GM18858 (cell line): ENCODE data around the gene CKS2.
A peak's percentile ranks its signal among the peaks of the same experiment; 100 is the strongest.
"Not testable (repeated sequence)": the region's sequence is repeated elsewhere in the genome, so short reads cannot be mapped to it uniquely, and the experiment has no call there.

Source experiments
- ATAC-seq: cut with Tn5 transposase; IDR thresholded peaks from one replicate; pipeline ENCODE4 v1.9.1; 2021; ENCODE audit not compliant: unreplicated experiment

Gene CKS2

DNA sequence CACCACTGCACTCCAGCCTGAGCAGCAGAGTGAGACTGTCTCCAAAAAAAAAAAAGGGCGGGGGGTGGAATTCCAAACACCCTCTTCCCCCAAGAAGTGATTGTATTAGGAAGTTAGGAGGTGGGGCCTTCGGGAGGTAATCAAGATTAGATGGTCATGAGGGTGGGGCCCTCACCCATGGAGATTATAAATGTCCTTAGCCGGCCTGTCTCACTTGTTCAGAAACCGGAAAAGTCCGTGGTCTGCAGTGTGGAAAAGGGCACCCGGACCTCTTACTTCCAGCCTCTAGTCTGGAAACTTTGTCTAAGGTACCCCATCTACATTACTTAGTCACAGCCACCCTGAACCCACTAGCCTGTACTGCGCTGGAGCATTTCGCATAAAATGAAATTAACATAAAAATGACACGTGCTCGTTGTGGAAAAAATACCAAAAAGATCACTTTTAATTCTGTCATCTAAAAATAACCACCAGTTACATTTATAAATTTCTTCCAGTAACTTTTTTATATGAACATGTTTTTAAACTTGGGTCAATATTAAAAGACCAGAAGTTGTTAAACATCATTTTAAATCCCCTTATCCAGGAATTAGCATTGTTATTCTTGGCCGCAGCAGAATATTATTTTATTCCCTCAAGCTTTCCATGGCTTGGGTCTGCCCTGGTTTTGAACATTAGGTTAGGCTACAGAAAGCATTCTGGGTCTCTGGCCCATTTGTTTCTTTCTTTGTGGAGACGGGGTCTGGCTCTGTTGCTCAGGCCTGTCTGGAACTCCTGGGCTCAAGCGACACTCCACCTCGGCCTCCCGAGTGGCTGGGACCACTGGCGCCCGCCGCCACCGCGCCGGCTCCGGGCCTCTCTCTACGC, 1.2 kb upstream of the CKS2 start:
- ATAC-seq: no peak

DNA sequence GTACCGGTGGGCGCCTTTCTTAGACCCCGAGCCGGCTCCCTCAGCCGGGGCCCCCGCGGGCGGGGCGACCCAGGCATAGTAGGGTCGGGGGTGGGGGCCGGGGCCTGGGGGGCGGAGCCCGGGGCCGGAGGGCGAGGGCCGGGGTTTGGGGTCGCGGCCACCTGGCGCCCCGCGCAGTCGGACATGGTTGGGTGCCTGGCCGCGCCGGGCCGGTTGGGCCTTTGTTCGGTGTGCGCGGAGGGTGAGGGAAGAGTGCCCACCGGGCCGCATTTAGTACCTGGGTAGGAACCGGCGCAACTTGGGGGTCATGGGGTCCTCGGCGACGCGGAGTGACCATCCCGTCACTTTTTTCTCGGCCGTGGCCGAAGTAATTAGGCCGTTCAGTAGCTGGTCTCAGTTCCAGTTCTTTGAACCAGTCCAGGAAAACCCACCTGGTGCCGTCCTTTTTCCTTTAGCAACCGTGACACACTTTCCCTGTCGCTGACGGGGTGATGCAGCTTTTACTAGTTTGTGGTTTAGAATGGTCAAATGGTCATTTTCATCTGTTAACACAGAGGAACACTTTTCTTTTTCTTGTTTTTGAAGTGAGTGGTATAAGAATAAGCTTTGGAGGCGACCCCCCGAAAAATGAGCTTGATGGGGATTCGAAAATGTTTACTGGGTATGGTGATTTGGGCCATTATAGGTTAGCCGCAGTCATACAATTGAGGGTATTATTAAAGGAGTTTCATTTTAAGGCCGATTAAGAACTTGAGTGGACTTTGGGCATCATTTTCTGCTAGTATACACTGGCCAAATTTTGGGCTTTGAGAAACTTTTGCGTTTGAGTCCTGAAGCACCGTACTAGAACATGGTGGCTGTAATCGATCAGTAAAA, 589 bp downstream of the CKS2 start:
- no peak for ATAC-seq

DNA sequence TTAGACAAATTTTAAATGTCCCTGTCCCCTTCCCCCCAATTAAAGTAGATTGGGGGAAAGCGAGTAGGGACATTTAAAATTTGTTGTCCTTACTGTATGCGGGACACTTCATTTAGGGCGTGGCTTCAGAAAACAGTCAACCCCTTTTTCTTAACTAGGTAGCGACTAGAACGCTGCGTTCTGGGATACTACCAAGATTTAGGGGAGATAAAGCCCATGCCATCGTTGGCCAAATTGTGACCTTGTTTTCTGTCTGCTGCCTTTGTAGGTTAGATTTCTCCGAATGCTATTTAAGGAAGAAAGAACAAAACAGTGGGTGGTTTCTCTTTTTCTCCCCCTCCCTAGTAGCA, 1.2 kb downstream of the CKS2 start:
- ATAC-seq: no peak

DNA sequence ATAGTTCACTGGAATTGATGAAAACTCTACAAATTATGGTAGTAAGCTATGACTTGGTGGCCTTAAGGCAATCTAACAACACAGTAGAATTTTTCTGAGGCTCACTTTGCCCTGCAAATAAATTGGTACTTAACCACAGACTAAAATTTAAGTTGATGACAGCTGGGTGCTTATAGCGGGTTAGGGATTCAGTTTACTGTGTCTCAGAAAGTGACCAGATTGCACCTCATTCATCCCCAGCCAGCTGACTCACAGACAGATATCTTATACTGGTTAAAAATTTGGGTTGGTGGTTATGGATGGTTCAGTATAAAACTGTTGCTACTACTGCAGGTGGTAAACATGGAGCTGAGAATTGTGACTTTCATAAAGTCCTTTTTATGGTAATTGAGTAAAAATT, 2.8 kb downstream of the CKS2 start:
- ATAC-seq: no peak

DNA sequence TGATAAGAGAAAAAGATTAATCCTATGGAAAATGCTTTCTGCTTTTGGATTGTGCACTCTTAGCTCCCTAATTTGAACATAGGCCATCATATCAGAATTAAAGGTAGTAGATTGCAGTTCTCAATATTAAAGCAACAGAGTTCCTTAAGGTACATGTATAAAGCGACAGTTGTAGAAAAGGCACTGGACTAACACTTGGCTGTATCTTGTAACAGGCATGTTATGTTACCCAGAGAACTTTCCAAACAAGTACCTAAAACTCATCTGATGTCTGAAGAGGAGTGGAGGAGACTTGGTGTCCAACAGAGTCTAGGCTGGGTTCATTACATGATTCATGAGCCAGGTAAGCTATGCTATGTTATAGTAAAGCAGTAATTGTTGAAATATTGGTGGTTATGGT, 4.0 kb downstream of the CKS2 start:
- no peak for ATAC-seq

DNA sequence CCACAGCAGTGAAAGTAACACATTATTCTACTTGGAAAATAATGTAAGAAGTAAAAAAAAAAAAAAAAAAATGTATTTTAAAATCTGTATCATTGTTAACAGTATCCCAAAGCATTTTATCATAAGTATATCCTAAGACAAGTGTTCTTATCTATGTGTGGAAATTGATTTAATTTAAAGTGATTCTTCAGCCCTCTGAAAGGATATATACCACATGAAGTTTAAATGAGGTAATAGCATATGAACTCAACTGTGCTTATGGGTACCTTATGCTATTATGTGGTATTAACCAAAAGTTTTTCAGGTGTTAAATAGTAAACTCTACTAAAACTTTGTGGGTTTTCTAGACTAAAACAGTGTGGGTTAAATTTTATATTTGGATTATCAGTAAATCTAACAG, 4.5 kb downstream of the CKS2 start:
- no peak for ATAC-seq

DNA sequence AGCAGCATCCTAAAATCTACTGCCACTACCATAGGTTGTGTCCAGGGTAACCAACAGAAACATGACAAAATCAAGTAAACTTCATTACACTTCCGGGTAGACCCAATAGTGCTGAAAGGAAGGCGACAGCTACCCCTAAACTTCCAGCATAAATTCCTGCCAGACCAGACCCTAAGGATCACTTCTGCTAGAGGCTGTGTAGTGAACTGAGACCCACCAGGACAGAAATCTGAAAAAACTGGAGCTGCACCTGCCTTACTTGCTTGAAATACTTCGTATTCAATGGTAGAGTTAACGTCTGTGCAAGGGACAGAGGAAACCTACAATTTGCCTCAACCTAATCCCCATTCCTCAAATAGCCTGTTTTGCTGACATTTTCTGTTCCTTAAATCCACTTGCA, 6.3 kb downstream of the CKS2 start:
- no peak for ATAC-seq

DNA sequence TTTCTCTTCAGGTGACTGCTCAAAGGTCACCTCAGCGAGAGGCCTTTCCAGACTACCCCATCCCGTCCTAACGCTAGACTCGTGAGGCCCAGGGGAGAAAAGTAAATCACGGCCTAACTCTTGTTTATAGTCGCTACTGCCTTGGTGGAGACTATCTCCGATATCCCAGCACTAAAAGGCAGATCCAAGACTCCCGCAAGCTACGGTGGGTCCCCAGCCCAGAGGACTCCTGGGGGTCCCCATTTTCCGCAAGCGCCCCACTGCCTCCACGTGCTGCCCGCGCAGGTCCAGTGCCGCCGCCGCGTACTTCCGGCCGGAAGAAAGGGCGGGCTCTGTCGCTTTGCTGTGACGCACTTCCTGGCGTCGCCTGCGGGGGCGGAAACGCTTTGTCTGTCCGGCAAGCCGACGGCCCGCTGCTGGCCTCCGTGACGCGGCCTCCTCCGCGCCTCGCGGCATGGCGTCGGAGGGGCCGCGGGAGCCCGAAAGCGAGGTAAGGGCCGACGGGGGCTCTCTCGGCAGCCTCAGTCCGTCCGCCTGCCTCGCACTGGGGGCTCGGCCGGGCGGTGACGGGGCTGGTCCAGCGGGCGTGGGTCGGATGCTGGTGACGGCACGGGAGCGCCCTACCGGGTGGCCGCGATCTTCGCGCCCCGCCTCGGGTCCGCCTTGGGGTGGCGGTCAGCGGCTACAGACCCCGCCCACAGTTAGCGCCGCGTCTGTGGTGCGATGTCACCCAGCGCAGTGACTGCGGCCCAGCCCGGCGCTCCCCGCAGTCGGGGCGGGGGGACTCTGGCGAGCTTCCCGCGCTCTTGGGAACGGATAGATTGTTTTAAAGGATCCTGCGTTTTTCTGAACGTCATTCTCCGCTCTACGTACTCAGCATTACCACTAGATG, 7.4 kb downstream of the CKS2 start, which contains the start of gene SECISBP2:
Gene SECISBP2 (plus strand): TSS at position 378 of the 892 bp plus-strand sequence. CDS start 77 bp downstream, at position 455.
- peak; percentile 81 for ATAC-seq

DNA sequence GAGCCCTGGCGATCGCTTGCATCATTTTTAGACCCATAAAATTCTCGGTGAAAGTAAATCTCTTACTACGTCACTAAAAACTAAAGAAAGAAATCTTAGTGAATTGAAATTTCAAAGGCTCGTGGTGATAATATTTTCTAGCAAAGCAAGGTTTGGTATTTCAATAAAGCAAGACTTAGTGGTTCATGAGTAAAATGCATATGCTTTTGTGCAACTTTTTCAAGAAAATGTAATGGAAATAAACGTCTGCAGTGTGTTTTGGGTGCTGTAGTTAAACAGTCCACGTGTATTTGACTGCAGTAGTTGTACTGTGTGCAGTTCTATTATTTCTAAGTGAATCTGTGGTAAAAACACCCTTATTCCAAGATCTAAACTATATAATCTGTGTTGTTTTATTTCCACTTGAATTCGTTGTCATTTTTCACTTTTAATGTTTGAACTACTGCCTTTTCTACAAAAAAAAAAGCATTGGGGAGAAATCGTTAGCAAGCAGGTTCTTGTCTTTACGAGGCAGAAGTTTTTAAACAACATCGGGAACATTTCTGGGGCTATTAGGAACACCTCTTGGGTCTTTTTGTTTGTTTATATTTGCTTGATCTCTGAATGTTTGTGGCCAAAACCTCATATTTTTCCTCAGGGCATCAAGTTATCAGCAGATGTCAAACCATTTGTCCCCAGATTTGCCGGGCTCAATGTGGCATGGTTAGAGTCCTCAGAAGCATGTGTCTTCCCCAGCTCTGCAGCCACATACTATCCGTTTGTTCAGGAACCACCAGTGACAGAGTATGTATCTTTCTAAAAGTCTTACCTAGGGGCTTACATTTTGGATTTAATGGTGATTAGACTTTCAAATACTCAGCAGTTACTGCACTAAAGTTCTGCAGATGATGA, 8.3 kb downstream of the CKS2 start:
- ATAC-seq: no peak

DNA sequence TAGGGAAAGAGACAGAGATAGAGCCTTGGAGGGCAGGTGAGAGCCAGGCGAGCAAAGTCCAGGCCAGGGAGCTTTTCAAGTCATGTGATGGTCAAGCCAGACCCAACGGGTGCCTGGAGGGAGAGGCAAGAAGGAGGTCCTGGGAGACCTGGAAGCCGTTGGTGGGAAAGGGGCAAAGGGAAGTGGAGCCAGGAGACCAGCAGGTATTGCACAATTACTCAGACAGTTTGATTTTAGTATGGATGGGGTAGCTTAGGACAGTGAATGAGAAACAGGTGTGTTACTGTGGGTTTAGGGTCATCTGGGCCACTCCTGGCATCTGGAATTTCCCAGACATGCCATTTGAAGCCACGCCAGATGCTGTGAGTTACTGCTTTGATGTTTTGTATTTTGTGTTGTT, 12.4 kb downstream of the CKS2 start:
- ATAC-seq: no peak

DNA sequence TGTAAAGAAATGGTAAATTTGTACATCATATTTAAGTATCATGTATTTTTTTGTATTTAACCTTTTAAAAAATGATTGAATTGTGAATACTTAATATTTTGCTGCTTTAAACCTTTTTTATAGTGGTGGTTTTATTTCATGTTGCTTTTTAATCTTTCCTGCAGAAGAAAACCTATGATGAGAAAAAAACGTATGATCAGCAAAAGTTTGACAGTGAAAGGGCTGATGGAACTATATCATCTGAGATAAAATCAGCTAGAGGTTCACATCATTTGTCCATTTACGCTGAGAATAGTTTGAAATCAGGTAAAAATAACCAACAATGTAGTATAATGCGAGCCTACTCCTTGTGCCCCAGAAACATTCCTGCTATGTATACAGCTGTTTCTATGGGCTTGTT, 14.7 kb downstream of the CKS2 start:
- ATAC-seq: no peak

DNA sequence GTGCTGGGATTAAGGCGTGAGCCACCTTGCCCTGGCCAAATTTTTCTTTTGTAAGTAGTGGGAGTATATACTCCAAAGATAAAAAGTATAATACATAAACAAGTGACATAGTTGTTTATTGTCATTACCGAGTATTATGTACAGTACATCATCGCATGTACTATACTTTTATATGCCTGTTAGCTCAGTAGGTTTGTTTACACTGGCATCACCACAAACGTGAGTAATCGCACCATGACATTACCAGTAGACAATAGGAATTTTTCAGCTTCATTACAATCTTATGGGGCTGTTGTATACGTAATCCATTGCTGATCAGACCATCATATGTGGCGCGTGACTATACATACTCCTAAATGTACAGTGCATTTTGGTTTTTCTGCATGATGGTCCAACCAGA, 17.1 kb downstream of the CKS2 start:
- no peak for ATAC-seq

DNA sequence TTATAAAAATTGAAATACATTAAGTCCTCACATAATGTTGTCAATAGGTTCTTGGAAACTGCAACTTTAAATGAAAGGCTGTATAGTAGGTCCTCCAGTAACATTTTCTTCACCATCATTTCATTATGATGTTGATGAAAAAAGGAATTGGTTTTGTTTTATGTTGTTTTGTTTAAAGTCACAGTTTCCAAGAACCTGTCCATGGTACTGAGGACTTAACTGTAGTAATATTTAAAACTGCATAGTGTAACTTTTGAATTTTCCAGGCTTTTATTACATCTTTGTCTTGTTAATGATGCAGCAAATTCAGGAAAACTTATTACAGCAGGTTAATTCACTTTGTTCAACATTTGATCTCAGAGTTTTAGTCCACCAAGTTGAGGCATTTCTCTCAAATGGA, 18.9 kb downstream of the CKS2 start:
- ATAC-seq: no peak

DNA sequence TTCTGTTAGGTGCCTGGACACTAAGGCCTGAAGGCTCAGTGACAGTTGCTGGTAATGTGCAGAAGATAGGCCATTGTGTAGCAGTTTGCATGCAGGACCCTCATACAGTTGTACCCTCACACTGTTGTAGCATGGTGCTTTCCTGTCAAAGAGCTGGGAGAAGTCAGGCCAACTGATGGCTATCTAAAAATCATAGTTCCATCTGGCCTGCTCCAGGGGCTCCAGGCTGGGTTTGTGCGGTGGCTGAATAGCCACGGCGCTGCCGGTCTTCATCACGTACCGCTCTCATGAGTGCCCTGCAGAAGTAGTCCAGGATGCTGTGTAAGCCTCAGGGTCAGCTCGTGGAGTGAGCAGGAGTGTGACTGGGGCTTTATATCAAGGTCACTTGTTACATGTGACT, 19.5 kb downstream of the CKS2 start:
- ATAC-seq: no peak

DNA sequence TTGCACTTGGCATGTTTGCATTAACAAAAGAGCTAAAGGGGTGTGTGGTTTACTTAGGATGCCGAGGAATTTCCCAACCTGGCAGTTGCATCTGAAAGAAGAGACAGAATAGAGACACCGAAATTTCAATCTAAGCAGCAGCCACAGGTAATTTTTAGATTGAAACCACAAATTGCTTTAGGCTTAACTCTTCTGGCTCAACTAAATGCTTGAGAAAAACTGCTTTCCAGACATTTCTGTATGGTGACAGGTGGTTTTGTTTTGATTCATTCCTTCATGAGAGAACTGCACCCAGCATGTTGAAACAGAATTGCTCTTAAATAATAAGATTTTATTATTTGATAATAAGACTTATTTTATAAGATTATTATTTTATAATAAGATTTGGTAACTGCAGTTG, 28.8 kb downstream of the CKS2 start:
- ATAC-seq: peak; percentile 22

DNA sequence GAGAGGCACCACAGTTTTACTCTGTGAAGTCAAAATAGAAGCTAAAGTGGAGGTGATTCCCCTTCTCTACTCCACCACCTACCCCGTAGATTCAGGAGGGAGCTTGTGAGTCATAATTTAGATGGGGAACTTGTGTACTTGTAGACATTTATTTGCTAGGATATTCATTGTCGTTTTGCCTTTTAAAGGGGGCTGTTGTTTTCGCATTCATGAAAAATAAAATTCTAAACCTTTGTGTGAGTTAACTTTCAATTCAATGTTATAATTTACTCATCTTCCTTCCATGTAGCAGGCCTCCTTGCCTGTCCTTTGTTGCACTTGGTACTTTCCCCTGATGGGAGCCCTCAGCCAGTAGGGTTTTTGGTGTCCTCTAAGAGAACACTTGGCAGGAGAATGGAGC, 29.3 kb downstream of the CKS2 start:
- ATAC-seq: peak; percentile 61

DNA sequence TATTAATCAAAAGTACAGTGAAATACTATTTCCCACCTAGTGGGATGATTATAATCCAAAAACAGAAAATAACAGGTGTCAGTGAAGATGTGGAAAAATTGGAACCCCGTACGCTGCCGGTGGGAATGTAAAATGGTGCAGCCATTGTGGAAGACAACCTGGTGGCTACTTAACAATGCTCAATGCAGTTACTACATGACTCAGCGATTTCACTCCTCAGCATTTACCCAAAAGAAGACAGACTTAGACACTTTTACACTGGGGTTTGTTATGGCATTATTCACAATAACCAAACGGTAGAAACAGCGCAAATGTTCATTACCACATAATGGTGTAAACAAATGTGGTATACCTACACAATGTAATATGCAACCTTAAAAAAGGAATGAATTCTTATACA, 31.2 kb downstream of the CKS2 start:
- ATAC-seq: no peak

DNA sequence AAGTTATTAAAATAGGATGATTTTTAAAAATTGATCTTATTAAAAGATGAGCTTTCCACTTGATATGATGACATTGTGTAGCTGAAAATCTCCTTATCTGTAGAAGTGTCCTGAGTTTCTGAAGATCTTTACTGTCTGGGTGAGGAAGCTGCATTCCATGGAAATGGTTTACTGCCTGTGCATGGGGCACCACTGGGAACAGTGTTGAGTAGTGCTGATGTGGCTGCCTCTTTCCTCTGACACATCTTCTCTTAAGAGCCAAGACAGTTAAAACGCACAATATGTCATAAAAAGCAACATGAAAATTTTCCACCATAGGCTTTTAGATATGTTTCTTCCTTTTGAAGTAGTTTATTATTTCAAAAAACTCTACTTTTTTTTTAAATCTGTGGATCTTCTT, 32.0 kb downstream of the CKS2 start:
- ATAC-seq: no peak

DNA sequence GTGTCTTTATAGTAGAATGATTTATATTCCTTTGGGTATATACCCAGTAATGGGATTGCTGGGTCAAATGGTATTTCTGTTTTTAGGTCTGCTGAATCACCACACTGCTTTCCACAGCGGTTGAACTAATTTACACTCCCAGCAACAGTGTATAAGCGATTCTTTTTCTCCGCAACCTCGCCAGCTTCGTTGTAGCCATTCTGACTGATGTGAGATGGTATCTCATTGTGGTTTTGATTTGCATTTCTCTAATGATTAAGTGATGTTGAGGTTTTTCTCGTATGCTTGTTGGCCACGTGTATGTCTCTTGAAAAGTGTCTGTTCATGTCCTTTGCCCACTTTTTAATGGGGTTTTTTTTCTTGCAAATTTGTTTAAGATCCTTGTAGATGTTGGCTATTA, 32.8 kb downstream of the CKS2 start:
- ATAC-seq: not testable (repeated sequence)

DNA sequence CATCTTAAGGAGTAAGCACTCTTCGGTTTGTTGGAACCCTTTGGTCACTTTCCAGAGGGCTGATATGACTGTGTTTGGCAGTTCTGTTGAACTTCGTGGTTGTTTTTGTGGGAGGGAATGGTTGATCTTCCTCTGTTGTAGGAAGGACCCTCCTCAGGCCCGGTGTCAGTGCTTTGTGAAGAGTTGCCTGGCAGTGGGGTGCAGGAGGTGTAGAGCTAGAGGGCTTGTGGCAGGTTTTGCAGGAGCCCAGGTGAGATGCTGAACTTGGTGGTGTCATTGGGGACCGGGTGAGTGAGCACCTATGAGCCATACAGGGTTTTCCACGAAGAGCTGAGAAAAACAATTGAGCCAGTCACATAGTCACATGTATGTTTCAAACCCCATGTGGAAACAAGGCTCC, 34.5 kb downstream of the CKS2 start:
- ATAC-seq: no peak
